Gastroesophageal sphincter (tissue), 4 donors: ENCODE data around the gene NPR1. TPM values are rescaled to one million over a fixed set of nuclear protein-coding genes. Genes with fewer than 3 reads are reported as not detected.

Experiments
- ATAC-seq: fragments of 150-250 bp; one replicate; pipeline ENCODE4 v1.9.1; 2016; ENCODE audit warnings: mild to moderate bottlenecking, moderate library complexity
- H3K27ac ChIP-seq, 4 donors: fragments of 200-600 bp; sonication (generic) in 3 of 4; 1 replicate in 3 of 4; 2 replicates in 1 of 4; pipeline ENCODE4 v1.5.1; 2016 to 2019
- H3K27me3 ChIP-seq: fragments of 200-600 bp; sonication (generic); one replicate; pipeline ENCODE4 v1.5.1; 2019
- H3K36me3 ChIP-seq, 2 donors: fragments of 200-600 bp; sonication (generic); one replicate each; pipeline ENCODE4 v1.5.1; 2019; ENCODE audit warnings: control low read depth in 1 of 2
- H3K4me1 ChIP-seq, 3 donors: fragments of 200-600 bp; sonication (generic); 1 replicate in 2 of 3; 2 replicates in 1 of 3; pipeline ENCODE4 v1.5.1; 2016 to 2019; ENCODE audit warnings: control low read depth in 2 of 3
- H3K4me3 ChIP-seq, 2 donors: fragments of 200-600 bp; sonication (generic); one replicate each; pipeline ENCODE4 v1.5.1; 2019; ENCODE audit warnings: mild to moderate bottlenecking in 1 of 2, moderate library complexity in 1 of 2
- H3K9me3 ChIP-seq, 3 donors: fragments of 200-600 bp; sonication (generic); one replicate each; pipeline ENCODE4 v1.5.1; 2017 to 2019; ENCODE audit warnings: control low read depth in 2 of 3
- CTCF ChIP-seq, 4 experiments: fragments of 200-600 bp in 2 of 4; fragments of 450-650 bp in 2 of 4; sonication (generic) in 1 of 4; IDR thresholded peaks; one replicate each; pipeline ENCODE4 v1.5.1; 2017 to 2019; ENCODE audit warnings: antibody characterized with exemption in 4 of 4, mild to moderate bottlenecking in 2 of 4, moderate library complexity in 2 of 4
- EP300 ChIP-seq: sonication (generic); formaldehyde crosslinking; IDR thresholded peaks from one replicate; pipeline ENCODE4 v1.6.1; 2017; ENCODE audit warnings: antibody characterized with exemption, mild to moderate bottlenecking
- POLR2A ChIP-seq, 2 donors: fragments of 450-650 bp; IDR thresholded peaks; one replicate each; pipeline ENCODE4 v1.6.1; 2017; ENCODE audit warnings: antibody characterized with exemption in 2 of 2, mild to moderate bottlenecking in 2 of 2, moderate library complexity in 1 of 2
- POLR2AphosphoS5 ChIP-seq: sonication (generic); formaldehyde crosslinking; IDR thresholded peaks from one replicate; pipeline ENCODE4 v1.6.1; 2017; ENCODE audit warnings: antibody characterized with exemption
- WGBS, 2 donors: methylation state at CpG; one replicate each; pipeline ENCODE4 v1.1.5; 2018; ENCODE audit warnings: low coverage in 1 of 2; 5-methylcytosine and 5-hydroxymethylcytosine counted together
- total RNA-seq, 4 donors: library from RNA; depleted of rRNA; stranded (reverse); fragments of >200 nt; gene quantifications; one replicate each; pipeline ENCODE4 v1.1.0, GENCODE V29; 2016

The NPR1 gene
- total RNA-seq, result 10 to 100 TPM; 36.7 to 57.0 (median 46.7) TPM

GRCh38 chr1:153678519-153679336 is at the start of gene NPR1:
Gene NPR1, plus strand, starts transcription at chr1:153678688. Its CDS starts 421 bp downstream, at chr1:153679109.
- peak in 1 of 2 donors; percentile 29 for TF ChIP-seq POLR2A (IDR thresholded peaks at IDR 0.05)
- no peak for TF ChIP-seq POLR2AphosphoS5
- no peak for TF ChIP-seq CTCF (IDR thresholded peaks at IDR 0.05)
- no peak for TF ChIP-seq EP300

GRCh38 chr1:153629343-153629665 is 49.2 kb upstream of the NPR1 start:
- peaks cover 0 to 59% (median 15%) of the 10 kb centered on the region in 3 donors for H3K4me1 ChIP-seq

More at GRCh38 chr1:153678519-153679336, at the start of gene NPR1:
- Histone ChIP-seq H3K4me1 (peaks cover 0 to 31% (median 7%) of the 10 kb centered on the region in 3 donors), H3K36me3 (peaks cover 0 to 15% of the 10 kb centered on the region in 2 donors), H3K27me3 (peaks cover 25% of the 10 kb centered on the region), H3K27ac (peak within 1 kb of the TSS in 3 of 4 donors; percentile 73 to 82 (median 76)), H3K9me3 (no peaks in the 10 kb centered on the region), H3K4me3 (peak within 1 kb of the TSS; percentile 36 to 72)
- peak; percentile 85 for ATAC-seq
- 0% methylated on average over 3 to 13 of the region's 78 CpGs for WGBS, 2 donors

GRCh38 chr1:153629971-153630370 is 48.5 kb upstream of the NPR1 start:
- H3K9me3 ChIP-seq, result no peaks in the 10 kb centered on the region
- no peak for TF ChIP-seq EP300
- TF ChIP-seq POLR2A (IDR thresholded peaks at IDR 0.05), result no peak
- no peak for TF ChIP-seq POLR2AphosphoS5
- TF ChIP-seq CTCF (IDR thresholded peaks at IDR 0.05), result no peak
- no peak for ATAC-seq
- peaks cover 0 to 4% of the 10 kb centered on the region in 2 donors for H3K36me3 ChIP-seq
- 100% methylated on average over 1 of the region's 1 CpG; no CpG with 5 or more reads in 1 of the 2 donors for WGBS, 2 donors
- no peaks in the 10 kb centered on the region for H3K27me3 ChIP-seq
- peak overlapping the region in 2 of 4 donors; percentile 14 to 83 for H3K27ac ChIP-seq
- H3K4me1 ChIP-seq, result peaks cover 0 to 59% (median 15%) of the 10 kb centered on the region in 3 donors
- H3K4me3 ChIP-seq, result no peak overlapping the region

More at GRCh38 chr1:153629343-153629665, 49.2 kb upstream of the NPR1 start:
- no peak for ATAC-seq
- Histone ChIP-seq H3K36me3 (peaks cover 0 to 10% of the 10 kb centered on the region in 2 donors), H3K9me3 (no peaks in the 10 kb centered on the region), H3K4me3 (no peak overlapping the region), H3K27ac (peak overlapping the region in 1 of 4 donors; percentile 83), H3K27me3 (no peaks in the 10 kb centered on the region)
- WGBS, 2 donors, result 60 to 62% methylated on average over 1 to 4 of the region's 5 CpGs
- TF ChIP-seq EP300 (no peak), CTCF (IDR thresholded peaks at IDR 0.05) (no peak), POLR2AphosphoS5 (no peak), POLR2A (IDR thresholded peaks at IDR 0.05) (no peak)

- H3K27me3 ChIP-seq, result no peaks in the 10 kb centered on the region
- peak overlapping the region in 2 of 4 donors; percentile 14 to 83 for H3K27ac ChIP-seq
- 83% methylated on average over 1 of the region's 7 CpGs; no CpG with 5 or more reads in 1 of the 2 donors for WGBS, 2 donors
- H3K36me3 ChIP-seq, result peaks cover 0 to 3% of the 10 kb centered on the region in 2 donors
- H3K4me3 ChIP-seq, result no peak overlapping the region
- ATAC-seq, result no peak
- no peak for TF ChIP-seq POLR2AphosphoS5
- no peak for TF ChIP-seq CTCF (IDR thresholded peaks at IDR 0.05)
- TF ChIP-seq POLR2A (IDR thresholded peaks at IDR 0.05), result no peak
- TF ChIP-seq EP300, result no peak
- peaks cover 0 to 59% (median 16%) of the 10 kb centered on the region in 3 donors for H3K4me1 ChIP-seq
- no peaks in the 10 kb centered on the region for H3K9me3 ChIP-seq
Measured at GRCh38 chr1:153630384-153630783, 48.1 kb upstream of the NPR1 start.
